K562 (cell line): ENCODE measurements around the gene ANO10. TPM values are rescaled to one million over a fixed set of nuclear protein-coding genes. Genes with fewer than 3 reads are reported as not detected.

Source experiments
- BACH1 ChIP-seq: fragments of 200-800 bp; sonication (Bioruptor generic); IDR thresholded peaks from 2 replicates; pipeline ENCODE4 v1.6.1; 2016; ENCODE audit warnings: missing genetic modification characterization, missing compliant biosample characterization
- C11orf30 ChIP-seq: fragments of 450-650 bp; IDR thresholded peaks from 2 replicates; pipeline ENCODE4 v1.6.1; 2016; ENCODE audit warnings: low read depth, mild to moderate bottlenecking
- EP300 ChIP-seq: IDR thresholded peaks from 2 replicates; pipeline ENCODE4 v1.6.1; 2012; ENCODE audit warnings: low read length, improper control_type of control experiment
- ETV6 ChIP-seq, 3 experiments: fragments of 150-350 bp in 1 of 3; sonication (generic) in 1 of 3; formaldehyde crosslinking in 1 of 3; IDR thresholded peaks; 2 replicates each; pipeline versions ENCODE4 v1.6.1 to v1.8.0; 2014 to 2022; ENCODE audit warnings: borderline replicate concordance in 2 of 3, low read depth in 2 of 3, antibody characterized with exemption in 1 of 3, low read length in 1 of 3, mild to moderate bottlenecking in 1 of 3, missing genetic modification reagents in 1 of 3
- FOXK2 ChIP-seq, 2 experiments: fragments of 450-650 bp; IDR thresholded peaks in 1 of 2; conservative IDR thresholded peaks in 1 of 2; 2 replicates each; pipeline ENCODE4 v1.6.1; 2016; ENCODE audit warnings: low read depth in 2 of 2, mild to moderate bottlenecking in 1 of 2
- GATAD2A ChIP-seq: fragments of 450-650 bp; IDR thresholded peaks from 2 replicates; pipeline ENCODE4 v1.6.1; 2017
- L3MBTL2 ChIP-seq: fragments of 450-650 bp; IDR thresholded peaks from 2 replicates; pipeline ENCODE4 v1.6.1; 2016; ENCODE audit warnings: mild to moderate bottlenecking, moderate library complexity
- NELFE ChIP-seq: IDR thresholded peaks from 2 replicates; pipeline ENCODE4 v1.6.1; 2011; ENCODE audit warnings: mild to moderate bottlenecking; ENCODE audit not compliant: insufficient read depth, insufficient read length
- NFYB ChIP-seq: IDR thresholded peaks from 2 replicates; pipeline ENCODE4 v1.6.1; 2011; ENCODE audit warnings: mild to moderate bottlenecking, moderate library complexity; ENCODE audit not compliant: insufficient read length; ENCODE audit errors: extremely low read depth
- NR2C1 ChIP-seq, 2 experiments: fragments of 450-650 bp; IDR thresholded peaks; 2 replicates each; pipeline ENCODE4 v1.6.1; 2017; ENCODE audit warnings: mild to moderate bottlenecking in 2 of 2, antibody characterized with exemption in 1 of 2, inconsistent platforms in 1 of 2, missing compliant biosample characterization in 1 of 2, missing genetic modification characterization in 1 of 2
- POLR2H ChIP-seq: IDR thresholded peaks from 2 replicates; pipeline ENCODE4 v1.6.1; 2016; ENCODE audit warnings: missing genetic modification characterization, low read depth, mild to moderate bottlenecking, control low read depth, missing compliant biosample characterization, moderate library complexity
- PRMT5 ChIP-seq: sonication (generic); formaldehyde crosslinking; IDR thresholded peaks from 2 replicates; pipeline ENCODE4 v1.5.0; 2020; ENCODE audit warnings: missing genetic modification reagents
- RBM39 ChIP-seq: fragments of 200-400 bp; formaldehyde crosslinking; optimal IDR thresholded peaks from 2 replicates; pipeline ENCODE3; 2018; ENCODE audit warnings: low read depth, low read length
- SMARCA4 ChIP-seq: fragments of 450-650 bp; IDR thresholded peaks from 2 replicates; pipeline ENCODE4 v1.6.1; 2016
- SOX6 ChIP-seq: fragments of 450-650 bp; IDR thresholded peaks from 2 replicates; pipeline ENCODE4 v1.6.1; 2014; ENCODE audit warnings: mild to moderate bottlenecking
- SPI1 ChIP-seq: IDR thresholded peaks from 2 replicates; pipeline ENCODE4 v1.6.1; 2011; ENCODE audit warnings: low read depth, low read length, control low read depth, borderline replicate concordance
- ZBTB1 ChIP-seq: sonication (generic); formaldehyde crosslinking; IDR thresholded peaks from 2 replicates; pipeline ENCODE4 v1.8.1; 2023; ENCODE audit warnings: missing genetic modification reagents, low read depth, mild to moderate bottlenecking, borderline replicate concordance
- ZBTB49 ChIP-seq: sonication (generic); formaldehyde crosslinking; IDR thresholded peaks from 2 replicates; pipeline ENCODE4 v1.8.0; 2022; ENCODE audit warnings: missing genetic modification reagents, mild to moderate bottlenecking, borderline replicate concordance
- ZNF124 ChIP-seq: sonication (generic); formaldehyde crosslinking; IDR thresholded peaks from 2 replicates; pipeline ENCODE4 v1.8.1; 2022; ENCODE audit warnings: missing genetic modification reagents
- ZNF57 ChIP-seq: fragments of 450-650 bp; formaldehyde crosslinking; IDR thresholded peaks from 2 replicates; pipeline ENCODE4 v1.4.0; 2020; ENCODE audit warnings: mild to moderate bottlenecking, moderate library complexity
- ZNF644 ChIP-seq: fragments of 200-800 bp; sonication (Bioruptor generic); IDR thresholded peaks from 2 replicates; pipeline ENCODE4 v1.6.1; 2016; ENCODE audit warnings: low read depth, missing genetic modification characterization, missing compliant biosample characterization
- polyA plus RNA-seq, 8 experiments: library from polyadenylated mRNA; depleted of rRNA in 4 of 8; stranded (reverse) in 5 of 8; unstranded in 3 of 8; fragments of >200 nt; fragmentation: Nextera tagmentation in 2 of 8; fragmentation: Illumina TruSeq in 1 of 8; extraction: Ambion mirVana in 2 of 8; extraction: Trizol in 1 of 8; gene quantifications; 2 replicates each; pipeline versions ENCODE4 v1.2.1 to v1.2.3, GENCODE V29; 2011 to 2014; ENCODE audit warnings: inconsistent platforms in 1 of 8, missing spikeins in 1 of 8
- total RNA-seq, 7 experiments: library from RNA; depleted of rRNA in 6 of 7; stranded (reverse); fragments of >200 nt in 6 of 7; fragmentation: Illumina TruSeq in 2 of 7; extraction: Trizol in 2 of 7; gene quantifications; 2 replicates each; pipeline versions ENCODE4 v1.2.1 to v1.2.3, GENCODE V29; 2011 to 2021; ENCODE audit warnings: low replicate concordance in 1 of 7
- TF ChIP-seq, protein P1 (sequence below): fragments of 450-650 bp; conservative IDR thresholded peaks from 2 replicates; pipeline ENCODE4 v1.6.1; 2016; ENCODE audit warnings: missing genetic modification characterization, low read depth, mild to moderate bottlenecking, missing compliant biosample characterization, moderate library complexity
- TF ChIP-seq, protein P2 (sequence below): fragments of 200-800 bp; sonication (Bioruptor generic); IDR thresholded peaks from 2 replicates; pipeline ENCODE4 v1.6.1; 2017; ENCODE audit warnings: missing genetic modification characterization, missing compliant biosample characterization

ANO10 gene
- total and polyA plus RNA-seq, 9 of the 15 experiments (the other 6 are each of a cell fraction or from before 2014, with no cell fraction given): 6.4 to 46.0 (median 32.3) TPM

- TF ChIP-seq SPI1 (peak; percentile 95), ZNF124 (CRISPR knock-in tag) (no peak), EP300 (peak; percentile 43), NELFE (no peak), ETV6 (IDR thresholded peaks at IDR 0.05; ENCODE audit: borderline replicate concordance in 1 of 2, low read depth in 2 of 2, low read length in 1 of 2) (peak; percentile 97 to 99), ETV6 (CRISPR knock-in tag; IDR thresholded peaks at IDR 0.05; ENCODE audit: borderline replicate concordance) (no peak), RBM39 (no peak), GATAD2A (no peak), ZNF644 (tag) (no peak), ZBTB1 (CRISPR knock-in tag) (no peak), NFYB (no peak), ZNF57 (no peak), PRMT5 (no peak), FOXK2 (conservative IDR thresholded peaks at IDR 0.05 in 1 of 2, IDR thresholded peaks at IDR 0.05 in 1 of 2; ENCODE audit: low read depth in 2 of 2) (peak; percentile 59 to 69; a peak in 1 of 4 replicates), SOX6 (peak; percentile 14; the same call in 1 of the 2 replicates), C11orf30 (peak; percentile 79), ZBTB49 (CRISPR knock-in tag) (no peak), NR2C1 (IDR thresholded peaks at IDR 0.05) (peak; percentile 51), NR2C1 (tag; IDR thresholded peaks at IDR 0.05) (0 out of 2 replicates have a peak, but pooled peaks have one; percentile 43), BACH1 (tag) (peak; percentile 35; the same call in 1 of the 2 replicates), POLR2H (no peak), L3MBTL2 (no peak), SMARCA4 (peak; percentile 69; the same call in 1 of the 2 replicates)
- TF ChIP-seq, protein P1, sequence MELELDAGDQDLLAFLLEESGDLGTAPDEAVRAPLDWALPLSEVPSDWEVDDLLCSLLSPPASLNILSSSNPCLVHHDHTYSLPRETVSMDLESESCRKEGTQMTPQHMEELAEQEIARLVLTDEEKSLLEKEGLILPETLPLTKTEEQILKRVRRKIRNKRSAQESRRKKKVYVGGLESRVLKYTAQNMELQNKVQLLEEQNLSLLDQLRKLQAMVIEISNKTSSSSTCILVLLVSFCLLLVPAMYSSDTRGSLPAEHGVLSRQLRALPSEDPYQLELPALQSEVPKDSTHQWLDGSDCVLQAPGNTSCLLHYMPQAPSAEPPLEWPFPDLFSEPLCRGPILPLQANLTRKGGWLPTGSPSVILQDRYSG: no peak
- TF ChIP-seq, protein P2, sequence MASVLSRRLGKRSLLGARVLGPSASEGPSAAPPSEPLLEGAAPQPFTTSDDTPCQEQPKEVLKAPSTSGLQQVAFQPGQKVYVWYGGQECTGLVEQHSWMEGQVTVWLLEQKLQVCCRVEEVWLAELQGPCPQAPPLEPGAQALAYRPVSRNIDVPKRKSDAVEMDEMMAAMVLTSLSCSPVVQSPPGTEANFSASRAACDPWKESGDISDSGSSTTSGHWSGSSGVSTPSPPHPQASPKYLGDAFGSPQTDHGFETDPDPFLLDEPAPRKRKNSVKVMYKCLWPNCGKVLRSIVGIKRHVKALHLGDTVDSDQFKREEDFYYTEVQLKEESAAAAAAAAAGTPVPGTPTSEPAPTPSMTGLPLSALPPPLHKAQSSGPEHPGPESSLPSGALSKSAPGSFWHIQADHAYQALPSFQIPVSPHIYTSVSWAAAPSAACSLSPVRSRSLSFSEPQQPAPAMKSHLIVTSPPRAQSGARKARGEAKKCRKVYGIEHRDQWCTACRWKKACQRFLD (CRISPR knock-in tag): peak; percentile 55; the same call in 1 of the 2 replicates
Observed at GRCh38 chr3:43389388-43390254, 232.2 kb downstream of the ANO10 start (continued).
